NCI-H1694 (cell line): ENCODE results near the gene ANKMY2.

Experiments used
- DNase-seq: peaks from one replicate; lab custom pipeline; 2025; lab: John Stamatoyannopoulos, UW

ANKMY2 gene

DNA sequence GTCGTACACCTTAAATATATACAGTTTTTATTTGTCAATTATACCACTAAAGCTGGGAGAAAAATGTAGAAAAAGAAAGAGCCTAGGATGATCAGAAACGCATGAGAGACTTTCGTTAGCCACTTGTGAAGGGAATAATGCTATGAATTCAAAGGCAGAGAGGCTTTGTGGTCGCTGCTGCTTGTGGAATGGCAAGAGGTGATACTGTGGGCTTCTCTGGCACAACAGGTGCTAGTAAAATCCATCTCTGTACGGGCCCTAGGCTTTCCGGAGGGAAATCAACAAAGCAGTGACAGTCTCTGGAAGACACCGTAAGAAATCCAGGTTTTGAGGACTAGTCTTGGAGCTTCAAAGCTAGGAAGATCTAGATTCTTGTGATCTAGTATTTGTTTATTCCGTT is 66.3 kb downstream of the ANKMY2 start:
- DNase-seq: no peak

- DNase-seq: no peak
Observed at GRCh38 chr7:16571941-16572340, 73.6 kb downstream of the ANKMY2 start.

DNA sequence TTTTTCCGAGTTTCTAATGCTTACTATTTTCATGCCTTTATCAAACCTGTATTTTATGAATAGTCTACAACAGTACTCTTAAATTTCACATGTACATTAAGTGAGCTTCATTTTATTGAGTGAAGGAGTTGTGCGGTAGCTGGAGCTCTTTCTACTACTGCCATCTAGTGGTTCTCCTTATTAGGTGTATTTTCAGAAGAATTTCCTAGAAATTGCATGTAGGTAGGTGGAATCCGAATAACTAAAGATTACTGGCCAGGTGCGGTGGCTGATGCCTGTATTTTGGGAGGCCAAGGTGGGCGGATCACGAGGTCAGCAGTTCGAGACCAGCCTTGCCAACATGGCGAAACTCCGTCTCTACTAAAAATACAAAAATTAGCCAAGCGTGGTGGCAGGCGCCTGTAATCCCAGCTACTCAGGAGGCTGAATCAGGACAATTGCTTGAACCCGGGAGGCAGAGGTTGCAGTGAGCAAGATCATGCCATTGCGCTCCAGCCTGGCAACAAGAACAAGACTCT is 80.6 kb downstream of the ANKMY2 start:
- DNase-seq: peak; percentile 64

- no peak for DNase-seq
Observed at GRCh38 chr7:16564023-16564380, 81.6 kb downstream of the ANKMY2 start.

- no peak for DNase-seq
Observed at GRCh38 chr7:16563281-16564022, 82.1 kb downstream of the ANKMY2 start.

DNA sequence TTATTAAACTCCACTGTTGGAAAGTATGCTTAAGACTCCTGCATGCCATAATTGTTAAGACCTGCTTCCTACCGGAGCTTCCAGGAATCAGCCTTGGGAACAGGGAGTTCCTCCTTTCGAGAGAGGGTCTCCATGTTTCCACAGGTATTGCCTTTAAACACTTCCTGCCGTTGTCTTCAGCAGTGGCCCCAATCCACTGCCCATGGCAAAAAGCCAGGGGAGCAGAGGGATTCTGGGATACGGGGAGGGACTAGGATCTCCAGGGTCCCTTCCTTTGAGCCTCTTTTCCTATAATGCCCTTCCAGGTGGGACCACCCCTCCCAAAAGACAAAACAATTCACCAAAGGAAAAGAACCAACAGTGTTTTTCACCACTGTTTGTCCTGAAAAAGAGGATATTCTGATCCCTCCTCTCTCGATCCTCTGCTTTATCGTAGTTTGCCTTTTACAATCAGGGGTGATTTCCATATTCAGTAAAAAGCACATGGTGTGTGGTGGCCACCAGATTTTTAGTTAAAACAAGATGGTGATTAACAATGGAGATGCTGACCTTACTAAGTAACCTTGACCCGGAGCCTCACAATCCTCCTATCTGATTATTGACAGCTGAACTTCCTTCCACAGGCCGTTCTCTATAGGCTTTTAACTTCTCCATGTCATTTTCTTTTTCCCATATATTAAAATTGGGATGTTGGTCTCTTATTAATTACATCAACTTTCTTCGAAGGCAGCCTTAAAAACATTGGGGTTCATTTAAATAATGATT is 82.9 kb downstream of the ANKMY2 start:
- no peak for DNase-seq

- DNase-seq: no peak
Observed at GRCh38 chr7:16561943-16562342, 83.6 kb downstream of the ANKMY2 start.

DNA sequence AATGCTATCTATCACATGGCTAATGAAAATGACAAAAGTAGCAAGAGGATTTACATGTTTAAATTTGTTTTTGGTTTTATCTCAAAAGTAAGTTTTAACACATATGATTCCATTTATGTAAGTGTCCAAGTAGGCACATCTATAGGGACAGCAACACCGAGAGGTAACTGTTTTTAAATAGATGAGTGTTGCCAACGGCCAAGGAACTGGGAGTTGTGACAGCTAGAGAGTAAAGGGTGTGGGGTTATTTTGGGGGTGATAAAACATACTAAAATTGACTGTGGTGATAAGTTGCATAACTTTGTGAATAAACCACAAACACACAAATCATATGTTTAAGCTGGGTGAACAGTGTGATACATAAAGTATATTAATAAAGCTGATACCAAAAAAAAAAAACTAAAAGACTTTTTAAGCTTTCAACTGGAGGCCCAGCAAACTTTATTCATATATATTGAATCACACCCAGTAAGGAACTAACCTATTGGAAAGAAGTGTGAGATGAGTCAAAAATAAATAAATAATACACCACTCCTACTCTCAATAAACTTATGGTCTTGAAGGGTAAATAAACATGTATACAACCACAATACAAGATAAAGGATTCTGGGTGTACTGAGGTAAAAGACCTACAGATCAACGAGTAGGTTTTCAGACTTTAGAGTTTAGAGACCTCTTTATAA is 85.9 kb downstream of the ANKMY2 start:
- DNase-seq: no peak

DNA sequence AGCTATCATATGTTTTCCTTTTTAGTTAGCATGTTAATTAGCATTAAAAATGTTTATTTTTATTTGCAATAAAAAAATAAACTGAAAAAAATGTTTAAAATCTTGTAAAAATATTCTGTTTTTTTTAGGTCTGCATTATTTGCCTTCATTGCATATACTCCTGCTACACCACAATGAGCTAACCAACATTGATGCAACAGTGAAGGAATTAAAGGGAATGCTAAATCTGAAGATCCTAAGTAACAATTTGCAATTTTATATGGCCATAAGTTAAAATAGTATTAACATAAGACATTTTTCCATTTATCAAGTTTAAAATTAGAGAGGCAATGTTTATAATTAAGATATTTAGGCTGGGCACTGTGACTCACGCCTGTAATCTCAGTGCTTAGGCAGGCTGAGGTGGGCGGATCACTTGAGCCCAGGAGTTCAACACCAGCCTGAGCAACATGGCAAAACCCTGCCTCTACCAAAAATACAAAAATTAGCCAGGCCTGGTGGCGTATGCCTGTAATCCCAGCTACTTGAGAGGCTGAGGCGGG is 86.7 kb downstream of the ANKMY2 start:
- no peak for DNase-seq

- no peak for DNase-seq
Observed at GRCh38 chr7:16556359-16556758, 89.2 kb downstream of the ANKMY2 start.

DNA sequence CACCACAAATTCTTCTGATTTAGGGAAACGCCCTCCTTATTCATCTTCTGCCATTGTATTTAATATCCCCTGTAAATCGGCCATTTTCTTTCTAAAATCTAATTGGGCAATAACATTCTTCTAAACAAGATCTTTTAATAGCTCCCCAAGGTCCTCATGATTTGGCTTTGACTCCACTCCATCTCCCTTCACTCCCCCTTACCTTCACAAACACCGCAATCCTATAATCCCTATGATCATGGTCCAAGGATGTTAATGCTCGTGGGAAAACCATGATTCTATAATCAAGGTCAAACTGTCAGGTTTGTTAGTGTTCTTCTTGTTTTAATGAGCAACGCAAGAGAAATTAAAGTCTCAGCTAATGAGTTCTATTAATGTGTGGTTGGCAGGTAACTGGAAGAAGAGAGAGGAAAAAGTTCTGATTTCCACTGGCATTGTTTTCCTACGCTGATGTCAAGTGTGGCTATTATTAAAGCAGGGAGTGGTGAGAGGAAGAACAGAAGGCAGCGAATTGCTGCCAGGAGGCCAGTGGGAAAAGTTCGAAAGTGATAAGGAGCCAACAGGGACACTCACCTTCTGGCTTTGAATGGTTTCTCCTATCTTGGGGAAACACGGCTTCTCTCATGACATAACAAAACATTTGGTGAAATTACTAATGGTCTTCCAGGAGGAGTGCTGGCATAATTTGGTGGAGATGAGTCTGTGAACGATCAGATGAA is 90.9 kb downstream of the ANKMY2 start:
- DNase-seq: no peak

GRCh38 chr7:16550671-16551070 is 94.9 kb downstream of the ANKMY2 start:
- no peak for DNase-seq
